C1 segment of cervical spinal cord (tissue), 14 donors: ENCODE measurements around the gene PSORS1C2.

Experiments used
- DNase-seq, 14 donors: peaks; one replicate each; lab custom pipeline; 2025; lab: John Stamatoyannopoulos, UW

The PSORS1C2 gene

DNA sequence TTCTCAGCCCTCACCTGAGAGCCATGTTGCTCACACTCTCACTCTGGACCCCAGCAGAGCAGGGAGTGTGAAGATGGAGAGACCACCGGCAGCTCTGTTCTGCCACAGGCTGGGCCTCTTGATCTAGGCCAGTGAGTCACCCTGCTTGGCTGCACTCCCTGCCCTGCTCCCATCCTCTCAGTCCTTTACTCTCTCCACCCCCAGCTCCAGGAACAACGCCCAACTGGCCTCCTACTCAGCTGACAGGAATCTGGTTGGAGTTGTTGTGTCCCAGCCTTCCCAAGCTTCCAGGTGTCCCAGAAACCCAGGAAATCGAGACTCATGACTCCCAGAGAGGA lies 24.4 kb downstream of the PSORS1C2 start, which contains the start of gene PSORS1C1:
TSS of gene PSORS1C1 (plus strand) at position 260 of the 338 bp plus-strand sequence. CDS start 14,833 bp downstream, outside the sequence.
- DNase-seq, result peak in 7 of 14 donors; percentile 13 to 86 (median 21)

DNA sequence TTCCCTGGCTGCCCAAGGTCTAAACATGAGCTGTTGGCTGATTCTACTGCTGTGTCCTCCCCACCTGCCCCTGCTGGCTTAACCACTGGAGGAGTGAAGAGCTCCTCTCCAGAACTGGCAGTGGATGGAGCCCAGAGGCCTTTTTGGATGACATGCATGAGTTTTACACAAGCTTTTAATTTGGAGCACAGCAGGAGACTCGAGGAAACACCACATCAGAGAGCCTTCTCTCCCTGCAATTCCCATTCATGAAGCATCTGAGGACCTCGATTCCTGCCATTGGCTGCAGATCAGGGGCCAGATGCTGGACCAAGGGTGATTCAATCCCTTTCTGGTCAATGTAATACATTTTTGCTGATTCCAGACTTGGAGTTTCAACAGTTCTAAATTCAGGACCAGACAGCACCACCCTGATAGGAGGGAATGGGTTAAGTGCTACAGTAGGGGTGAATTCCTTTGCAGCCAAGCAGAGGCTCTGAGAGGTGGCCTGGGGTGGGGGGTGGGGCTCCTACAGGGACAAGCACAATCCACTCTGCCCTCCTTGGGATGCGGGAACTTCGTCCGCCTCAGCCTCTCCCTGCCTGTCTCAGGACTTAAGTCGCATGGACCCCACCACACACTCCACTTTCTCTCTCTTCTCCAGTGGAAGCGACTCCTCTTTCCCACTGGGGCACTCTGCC lies 24.9 kb downstream of the PSORS1C2 start:
- no peak for DNase-seq

DNA sequence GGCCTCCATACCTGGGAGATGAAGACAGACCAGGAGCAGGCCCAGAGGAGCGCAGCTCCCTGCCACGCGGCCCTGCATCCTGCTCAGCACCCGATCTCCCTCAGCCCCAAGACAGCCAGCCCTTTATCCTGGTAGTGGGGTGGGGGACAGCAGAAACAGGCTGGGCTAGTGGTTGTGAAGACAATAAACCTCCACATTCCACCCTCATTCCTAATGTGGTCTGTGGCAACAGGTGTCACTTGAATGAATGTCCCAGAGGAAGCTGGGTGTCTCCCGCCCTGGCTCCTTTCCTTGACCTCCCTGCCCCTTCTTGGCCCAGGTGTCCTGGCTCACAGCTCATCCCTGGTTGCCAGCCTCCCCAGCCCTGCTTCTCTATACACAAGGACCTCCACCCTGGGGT lies 26.4 kb downstream of the PSORS1C2 start, which contains the start of gene C6orf15:
TSS of gene C6orf15 (minus strand) at position 98 of the 400 bp plus-strand sequence. CDS start at position 78, 20 bp downstream.
- DNase-seq, result no peak

DNA sequence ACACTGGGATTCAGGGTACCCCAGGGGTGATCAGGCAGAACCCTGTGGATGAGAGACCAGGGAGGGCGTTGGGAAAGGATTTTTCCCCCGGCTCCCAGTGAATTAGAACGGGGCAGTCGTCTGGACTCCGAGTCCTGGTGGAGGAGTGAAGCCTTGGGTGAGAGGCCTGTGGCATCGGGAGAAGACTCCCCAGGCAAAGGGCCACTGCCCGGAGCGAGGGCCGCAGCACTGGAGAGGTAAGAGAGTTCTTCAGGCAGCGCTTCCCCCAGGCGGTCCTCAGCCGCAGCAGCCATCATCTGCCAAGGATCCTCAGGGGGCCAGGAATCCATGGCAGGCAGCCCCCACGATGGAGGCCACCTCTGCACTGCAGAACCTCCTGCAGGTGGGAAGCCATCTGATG lies 27.2 kb downstream of the PSORS1C2 start:
- DNase-seq, result no peak

DNA sequence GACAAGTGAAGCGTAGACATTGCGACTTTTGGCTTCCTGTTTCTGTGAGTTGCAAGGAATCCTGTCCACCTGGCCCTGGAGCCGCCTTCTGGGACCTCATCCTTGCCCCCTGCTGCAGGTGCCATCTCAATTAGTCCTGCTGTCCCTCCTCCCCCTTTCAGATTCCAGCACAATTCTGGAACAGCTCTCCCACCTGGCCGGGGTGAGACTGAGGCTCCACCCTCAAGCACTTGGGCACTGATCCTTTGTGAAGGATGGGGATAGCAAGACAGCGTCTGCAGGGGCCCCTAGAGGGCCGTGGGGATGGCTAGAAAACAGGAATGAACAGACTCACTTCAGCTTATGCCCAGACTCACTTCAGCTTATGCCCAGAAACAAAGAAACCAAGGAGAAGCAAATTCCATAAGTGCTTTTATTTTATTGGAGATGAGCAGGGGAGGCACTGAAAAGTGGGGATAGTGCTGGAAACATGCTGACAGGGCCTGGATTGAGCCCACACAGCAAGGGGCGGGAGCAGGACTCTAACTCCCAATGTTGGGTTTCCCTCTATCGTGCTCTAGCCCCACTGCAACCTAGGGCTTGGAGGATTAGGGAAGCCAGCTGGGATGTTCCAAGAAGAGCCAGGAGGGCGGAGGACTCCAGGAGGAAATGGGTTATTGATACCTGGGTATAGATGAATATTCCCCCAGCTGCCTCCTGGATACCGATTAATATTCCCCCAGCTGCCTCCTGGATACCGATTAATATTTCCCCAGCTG lies 27.9 kb downstream of the PSORS1C2 start:
- DNase-seq, result peak in 1 of 14 donors; percentile 26

DNA sequence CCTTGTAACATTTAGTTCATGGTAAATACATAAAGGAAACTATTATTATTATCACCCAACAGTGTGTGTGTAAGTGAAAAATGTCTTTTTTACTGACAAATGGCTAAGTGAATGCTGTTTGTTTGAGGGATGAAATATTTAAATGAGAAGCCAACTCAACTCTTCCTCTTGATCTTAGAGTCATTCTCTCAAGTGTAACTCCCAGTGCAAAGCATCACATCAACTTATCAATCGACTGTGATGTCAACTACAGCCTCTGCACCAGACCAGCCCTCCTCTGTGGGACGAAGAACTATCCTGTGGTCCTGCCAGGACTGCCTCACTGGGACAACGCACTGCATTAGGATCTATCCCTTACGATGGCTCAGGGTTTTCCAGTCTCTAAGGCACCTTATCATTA lies 31.8 kb downstream of the PSORS1C2 start:
- no peak for DNase-seq

DNA sequence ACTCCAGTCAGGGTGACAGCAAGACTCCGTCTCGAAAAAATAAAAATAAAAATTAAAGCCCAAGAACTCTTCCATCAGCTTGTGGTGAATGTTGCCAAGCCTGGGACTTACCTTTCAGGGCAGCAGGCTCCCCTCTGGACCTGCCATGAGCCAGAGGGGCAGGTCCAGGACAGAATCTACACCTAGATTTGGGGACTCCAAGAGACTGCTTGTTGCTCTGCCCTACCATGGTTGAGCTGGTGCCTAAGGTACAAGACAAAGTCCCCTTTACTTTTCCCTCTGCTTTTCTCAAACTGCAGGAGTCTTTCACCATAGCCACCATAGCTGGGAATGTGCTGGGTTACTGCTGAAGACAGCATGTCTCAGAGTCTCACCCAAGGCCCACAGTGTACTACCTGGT lies 35.7 kb downstream of the PSORS1C2 start:
- DNase-seq, result no peak

DNA sequence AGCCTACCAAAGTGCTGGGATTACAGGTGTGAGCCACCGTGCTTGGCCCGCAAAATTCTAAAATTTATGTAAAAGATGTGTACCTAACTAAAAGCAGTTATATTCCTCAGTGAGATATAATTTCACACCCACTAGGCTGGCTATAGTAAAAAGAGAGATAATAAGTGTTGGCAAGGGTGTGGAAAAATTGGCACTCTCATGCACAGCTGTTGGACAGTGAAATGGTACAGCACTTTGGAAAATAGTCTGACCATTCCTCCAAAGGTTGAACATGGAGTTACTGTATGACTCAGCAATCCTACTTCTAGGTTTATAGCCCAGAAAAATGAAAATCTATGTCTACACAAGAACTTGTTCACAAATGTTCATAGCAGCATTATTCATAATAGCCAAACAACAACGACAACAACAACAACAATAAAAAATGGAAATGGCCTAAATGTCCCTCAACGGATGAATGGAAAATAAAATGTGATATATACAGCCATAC lies 40.4 kb downstream of the PSORS1C2 start:
- DNase-seq, result no peak

DNA sequence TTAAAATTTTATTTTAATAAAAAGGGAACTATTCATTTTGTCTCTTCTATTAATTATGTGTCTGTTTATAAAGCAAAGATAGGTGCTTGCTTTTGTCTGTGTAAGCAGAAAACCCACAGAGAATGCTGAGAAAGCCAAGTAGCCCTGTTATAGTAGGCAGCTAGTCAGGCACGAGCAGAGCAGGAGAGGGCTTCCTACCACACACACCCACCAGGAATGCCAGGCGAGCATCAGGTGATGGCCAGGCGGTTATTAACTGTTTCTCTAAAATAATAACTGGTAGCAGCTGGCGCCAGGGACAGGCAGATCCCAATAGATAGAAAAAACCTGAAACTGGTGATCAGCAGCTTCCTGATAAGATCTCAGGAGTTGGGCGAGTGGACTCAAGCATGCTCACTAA lies 42.2 kb downstream of the PSORS1C2 start:
- DNase-seq, result peak in 1 of 14 donors; percentile 12

DNA sequence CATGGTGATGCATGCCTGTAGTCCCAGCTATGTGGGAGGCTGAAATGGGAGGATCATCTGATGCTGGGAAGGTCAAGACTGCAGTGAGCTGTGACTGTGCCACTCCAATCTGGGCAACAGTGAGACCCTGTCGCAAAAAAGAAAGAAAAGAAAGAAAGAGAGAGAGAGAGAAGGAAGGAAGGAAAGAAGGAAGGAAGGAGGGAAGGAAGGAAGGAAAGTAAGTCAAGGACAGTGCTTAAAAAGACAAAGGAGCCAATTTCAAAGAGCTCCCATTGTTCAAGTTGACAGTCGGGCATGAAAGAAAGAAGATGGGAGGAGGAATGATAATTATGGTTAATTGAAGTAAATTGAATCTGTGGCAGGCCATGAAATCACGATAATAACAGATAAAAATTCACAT lies 42.7 kb downstream of the PSORS1C2 start:
- DNase-seq, result no peak

DNA sequence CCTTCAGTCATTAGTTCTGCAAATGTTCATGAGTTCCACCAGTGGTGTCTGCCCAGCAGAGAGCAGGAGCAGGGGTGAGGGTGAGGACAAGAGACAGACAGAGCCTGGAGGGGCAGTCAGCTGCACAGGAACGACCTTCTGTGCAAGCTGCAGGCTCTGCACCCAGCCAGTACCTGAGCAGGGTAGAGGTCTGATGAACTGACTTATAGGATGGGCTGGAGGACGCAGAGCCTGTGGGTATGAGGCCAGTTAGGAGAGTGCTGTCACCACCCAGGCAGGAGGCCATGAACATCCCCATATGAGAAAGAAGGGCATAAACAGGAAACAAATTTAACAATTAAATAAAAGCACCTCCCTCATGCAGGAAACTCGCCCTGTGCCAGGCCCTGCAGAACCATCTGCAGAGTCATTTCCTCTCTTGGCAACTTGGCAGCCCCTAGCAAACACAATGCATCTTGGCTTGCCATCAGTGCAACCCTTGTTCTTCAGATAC lies 44.4 kb downstream of the PSORS1C2 start:
- peak in 2 of 14 donors; percentile 37 to 97 for DNase-seq

DNA sequence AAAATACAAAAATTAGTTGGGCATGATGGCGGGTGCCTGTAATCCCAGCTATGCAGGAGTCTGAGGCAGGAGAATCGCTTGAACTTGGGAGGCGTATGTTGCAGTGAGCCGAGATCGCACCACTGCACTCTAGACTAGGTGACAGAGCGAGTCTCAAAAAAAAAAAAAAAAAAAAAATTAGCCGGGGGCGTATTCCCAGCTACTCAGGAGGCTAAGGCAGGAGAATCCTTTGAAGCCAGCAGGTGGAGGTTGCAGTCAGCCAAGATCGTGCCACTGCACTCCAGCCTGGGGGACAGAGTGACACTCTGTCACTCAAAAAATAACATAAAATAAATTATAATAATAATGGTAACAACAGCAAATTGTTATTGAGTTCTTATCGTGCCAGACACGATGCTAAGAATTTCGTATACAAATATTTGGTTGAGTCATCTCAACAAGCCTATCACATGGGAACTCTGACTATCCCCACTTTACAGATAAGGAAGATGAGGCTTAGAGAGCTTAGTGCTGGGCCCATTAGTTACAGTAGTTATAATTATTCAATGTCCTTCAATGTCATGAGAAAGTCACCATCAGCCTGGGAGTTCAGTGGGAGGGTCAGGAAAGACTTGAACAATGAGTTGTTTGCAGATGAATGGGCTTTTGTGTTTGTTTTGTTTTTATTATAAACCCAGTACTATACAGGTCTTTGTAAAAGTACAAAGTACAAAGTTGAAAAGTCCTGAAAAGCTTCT lies 45.9 kb downstream of the PSORS1C2 start:
- no peak for DNase-seq

DNA sequence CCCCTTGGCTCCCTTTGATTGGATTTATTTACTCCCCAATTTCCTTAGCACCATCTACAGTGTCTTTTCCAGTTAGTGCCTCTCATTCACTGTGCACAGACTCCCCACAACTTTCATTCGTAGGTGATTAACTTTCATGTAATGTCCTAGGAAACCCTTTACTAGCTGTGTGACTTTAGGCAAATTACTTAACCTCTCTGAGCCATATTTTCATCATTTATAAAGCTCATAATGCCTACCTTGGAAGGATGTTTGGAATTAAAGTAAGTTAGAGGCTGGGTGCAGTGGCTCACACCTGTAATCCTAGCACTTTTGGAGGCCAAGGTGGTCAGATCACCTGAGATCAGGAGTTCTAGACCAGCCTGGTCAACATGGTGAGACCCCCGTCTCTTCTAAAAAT lies 46.6 kb downstream of the PSORS1C2 start:
- DNase-seq, result no peak

DNA sequence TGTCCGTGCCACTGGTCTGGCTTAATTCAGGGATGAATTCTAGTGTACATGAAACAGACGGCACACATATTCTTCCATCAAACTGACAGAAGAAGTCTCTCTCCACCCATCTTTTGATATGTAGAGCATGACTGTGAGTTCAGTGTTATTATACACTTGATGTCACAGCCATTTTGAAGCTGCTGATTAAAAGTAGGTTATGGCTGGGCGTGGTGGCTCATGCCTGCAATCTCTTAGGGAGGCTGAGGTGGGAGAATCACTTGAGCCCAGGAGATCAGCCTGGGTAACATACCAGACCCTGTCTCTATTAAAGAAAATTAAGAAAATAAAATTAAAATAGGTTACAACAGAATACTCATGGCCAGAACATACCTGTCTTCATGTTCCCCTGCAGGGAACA lies 47.2 kb downstream of the PSORS1C2 start:
- DNase-seq, result no peak

DNA sequence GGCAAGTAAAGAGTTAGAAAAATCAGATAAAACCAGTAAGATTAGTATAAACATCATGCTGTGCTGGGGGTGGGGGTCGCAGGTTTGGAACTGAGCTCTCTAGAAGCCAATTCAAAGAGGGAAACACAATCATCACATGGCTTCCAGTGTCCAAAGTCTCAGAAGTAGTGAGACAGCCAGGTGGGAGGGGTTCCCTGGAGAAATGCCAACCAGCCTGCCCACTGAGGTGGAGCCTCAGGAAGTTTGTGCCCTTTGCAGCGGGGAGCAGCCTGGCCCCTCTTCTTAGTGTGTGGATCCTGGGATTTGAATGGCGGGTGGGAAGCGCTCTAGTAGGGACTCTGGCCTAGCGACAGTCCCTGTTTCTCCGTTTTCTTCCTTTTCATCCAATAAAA lies 47.9 kb downstream of the PSORS1C2 start:
- no peak for DNase-seq

DNA sequence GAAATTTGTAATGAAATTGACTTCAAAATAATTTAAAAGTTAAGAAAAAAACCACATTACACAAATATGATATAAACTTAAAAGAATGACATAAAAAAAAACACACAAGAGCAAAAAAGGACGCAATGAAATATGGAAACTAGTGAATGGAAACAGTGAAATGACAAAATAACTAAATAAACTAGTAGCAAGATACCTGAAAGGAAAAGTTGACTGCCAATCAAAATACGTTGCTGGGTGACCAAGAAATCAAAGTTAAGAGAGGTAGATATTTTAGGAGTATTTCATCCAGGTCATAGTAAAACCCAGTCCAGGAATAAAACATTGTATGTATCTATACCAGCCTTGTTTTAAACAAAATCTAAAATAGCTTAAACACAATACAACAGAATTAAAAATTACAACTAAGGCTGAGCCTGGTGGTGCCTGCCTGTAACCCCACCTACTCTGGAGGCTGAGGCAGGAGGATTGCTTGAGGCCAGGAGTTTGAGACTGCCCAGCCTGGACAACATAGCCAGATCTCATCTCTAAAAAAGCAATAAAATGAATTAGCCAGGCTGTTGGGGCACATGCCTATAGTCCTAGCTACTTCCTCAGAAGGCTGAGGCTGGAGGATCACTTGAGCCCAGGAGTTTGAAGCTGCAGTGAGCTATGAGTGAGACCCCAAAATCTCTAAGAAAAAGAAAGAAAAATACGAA lies 48.4 kb downstream of the PSORS1C2 start:
- DNase-seq, result no peak
